HL-60 (cell line): ENCODE measurements around the gene SHLD1.

ENCODE experiments used
- GABPA ChIP-seq: IDR thresholded peaks from 2 replicates; pipeline ENCODE4 v1.6.1; 2012; ENCODE audit warnings: low read depth
- POLR2AphosphoS5 ChIP-seq: IDR thresholded peaks from 2 replicates; pipeline ENCODE4 v1.6.1; 2012; ENCODE audit warnings: low read depth
- TF ChIP-seq, protein P1 (sequence below): IDR thresholded peaks from one replicate; pipeline ENCODE4 v1.5.1; 2011; ENCODE audit warnings: low read length, control low read depth, inconsistent platforms; ENCODE audit not compliant: insufficient read depth
- TF ChIP-seq, protein P2 (sequence below): IDR thresholded peaks from 2 replicates; pipeline ENCODE4 v1.6.1; 2012; ENCODE audit warnings: low read depth; ENCODE audit not compliant: insufficient replicate concordance

DNA sequence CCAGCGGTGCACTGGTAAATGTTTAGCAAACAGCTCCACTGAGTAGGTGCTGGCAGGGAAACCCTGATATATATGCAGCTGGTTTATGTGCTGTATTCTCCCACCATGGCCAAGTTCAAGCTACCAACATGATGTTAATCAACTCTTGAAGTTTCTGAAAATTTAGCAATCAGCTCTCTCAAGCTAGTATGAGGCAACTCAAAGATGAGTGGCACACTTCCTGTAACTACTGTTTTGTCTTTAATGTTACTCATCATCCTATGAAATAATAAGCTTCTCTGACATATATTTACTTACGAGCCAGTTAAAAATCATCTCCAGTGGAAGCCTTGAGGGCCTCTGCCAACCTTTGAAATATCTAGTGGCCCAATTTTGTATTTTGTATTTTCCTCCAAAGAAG is 145.4 kb downstream of the SHLD1 start:
- TF ChIP-seq, protein P1, sequence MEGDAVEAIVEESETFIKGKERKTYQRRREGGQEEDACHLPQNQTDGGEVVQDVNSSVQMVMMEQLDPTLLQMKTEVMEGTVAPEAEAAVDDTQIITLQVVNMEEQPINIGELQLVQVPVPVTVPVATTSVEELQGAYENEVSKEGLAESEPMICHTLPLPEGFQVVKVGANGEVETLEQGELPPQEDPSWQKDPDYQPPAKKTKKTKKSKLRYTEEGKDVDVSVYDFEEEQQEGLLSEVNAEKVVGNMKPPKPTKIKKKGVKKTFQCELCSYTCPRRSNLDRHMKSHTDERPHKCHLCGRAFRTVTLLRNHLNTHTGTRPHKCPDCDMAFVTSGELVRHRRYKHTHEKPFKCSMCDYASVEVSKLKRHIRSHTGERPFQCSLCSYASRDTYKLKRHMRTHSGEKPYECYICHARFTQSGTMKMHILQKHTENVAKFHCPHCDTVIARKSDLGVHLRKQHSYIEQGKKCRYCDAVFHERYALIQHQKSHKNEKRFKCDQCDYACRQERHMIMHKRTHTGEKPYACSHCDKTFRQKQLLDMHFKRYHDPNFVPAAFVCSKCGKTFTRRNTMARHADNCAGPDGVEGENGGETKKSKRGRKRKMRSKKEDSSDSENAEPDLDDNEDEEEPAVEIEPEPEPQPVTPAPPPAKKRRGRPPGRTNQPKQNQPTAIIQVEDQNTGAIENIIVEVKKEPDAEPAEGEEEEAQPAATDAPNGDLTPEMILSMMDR, result no peak
- TF ChIP-seq, protein P2, sequence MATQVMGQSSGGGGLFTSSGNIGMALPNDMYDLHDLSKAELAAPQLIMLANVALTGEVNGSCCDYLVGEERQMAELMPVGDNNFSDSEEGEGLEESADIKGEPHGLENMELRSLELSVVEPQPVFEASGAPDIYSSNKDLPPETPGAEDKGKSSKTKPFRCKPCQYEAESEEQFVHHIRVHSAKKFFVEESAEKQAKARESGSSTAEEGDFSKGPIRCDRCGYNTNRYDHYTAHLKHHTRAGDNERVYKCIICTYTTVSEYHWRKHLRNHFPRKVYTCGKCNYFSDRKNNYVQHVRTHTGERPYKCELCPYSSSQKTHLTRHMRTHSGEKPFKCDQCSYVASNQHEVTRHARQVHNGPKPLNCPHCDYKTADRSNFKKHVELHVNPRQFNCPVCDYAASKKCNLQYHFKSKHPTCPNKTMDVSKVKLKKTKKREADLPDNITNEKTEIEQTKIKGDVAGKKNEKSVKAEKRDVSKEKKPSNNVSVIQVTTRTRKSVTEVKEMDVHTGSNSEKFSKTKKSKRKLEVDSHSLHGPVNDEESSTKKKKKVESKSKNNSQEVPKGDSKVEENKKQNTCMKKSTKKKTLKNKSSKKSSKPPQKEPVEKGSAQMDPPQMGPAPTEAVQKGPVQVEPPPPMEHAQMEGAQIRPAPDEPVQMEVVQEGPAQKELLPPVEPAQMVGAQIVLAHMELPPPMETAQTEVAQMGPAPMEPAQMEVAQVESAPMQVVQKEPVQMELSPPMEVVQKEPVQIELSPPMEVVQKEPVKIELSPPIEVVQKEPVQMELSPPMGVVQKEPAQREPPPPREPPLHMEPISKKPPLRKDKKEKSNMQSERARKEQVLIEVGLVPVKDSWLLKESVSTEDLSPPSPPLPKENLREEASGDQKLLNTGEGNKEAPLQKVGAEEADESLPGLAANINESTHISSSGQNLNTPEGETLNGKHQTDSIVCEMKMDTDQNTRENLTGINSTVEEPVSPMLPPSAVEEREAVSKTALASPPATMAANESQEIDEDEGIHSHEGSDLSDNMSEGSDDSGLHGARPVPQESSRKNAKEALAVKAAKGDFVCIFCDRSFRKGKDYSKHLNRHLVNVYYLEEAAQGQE, result no peak
- TF ChIP-seq POLR2AphosphoS5 (no peak), GABPA (no peak)
